OCI-LY3 (cell line): ENCODE measurements around the gene ABI3BP.

ENCODE experiments used
- H2AFZ ChIP-seq: fragments of 200-600, 300-600 bp; shearing (Covaris generic); 2 replicates; pipeline ENCODE4 v1.6.0; 2014; ENCODE audit warnings: antibody characterized with exemption, low read depth, low read length
- H3K27ac ChIP-seq: fragments of 200-600, 300-600 bp; sonication (generic); 2 replicates; pipeline ENCODE4 v1.5.1; 2014; ENCODE audit warnings: mild to moderate bottlenecking, low read length, moderate library complexity, mixed read lengths
- H3K27me3 ChIP-seq: fragments of 200-600, 300-600 bp; sonication (generic); 2 replicates; pipeline ENCODE4 v1.6.1; 2014; ENCODE audit warnings: low read depth, low read length, mixed read lengths
- H3K36me3 ChIP-seq: fragments of 200-600, 300-600 bp; sonication (generic); replicated peaks from 2 replicates; pipeline ENCODE3; 2014; ENCODE audit warnings: low read depth, low read length, mixed read lengths
- H3K4me1 ChIP-seq: fragments of 300-600, 200-600 bp; sonication (generic); 2 replicates; pipeline ENCODE4 v1.6.1; 2014; ENCODE audit warnings: low read length, mixed read lengths
- H3K4me2 ChIP-seq: fragments of 200-600, 300-600 bp; sonication (generic); 2 replicates; pipeline ENCODE4 v1.6.1; 2014; ENCODE audit warnings: low read length, mixed read lengths
- H3K4me3 ChIP-seq: fragments of 300-600, 200-600 bp; sonication (generic); 2 replicates; pipeline ENCODE4 v1.5.1; 2014; ENCODE audit warnings: antibody characterized with exemption, mild to moderate bottlenecking, low read length, moderate library complexity
- H3K79me2 ChIP-seq: fragments of 300-600, 200-600 bp; shearing (Covaris generic); 2 replicates; pipeline ENCODE4 v1.6.1; 2014; ENCODE audit warnings: mild to moderate bottlenecking, low read length, mixed read lengths
- H3K9ac ChIP-seq: fragments of 300-600, 200-600 bp; shearing (Covaris generic); 2 replicates; pipeline ENCODE4 v1.6.0; 2014; ENCODE audit warnings: mild to moderate bottlenecking, low read length, moderate library complexity
- H3K9me3 ChIP-seq: fragments of 200-600, 300-600 bp; shearing (Covaris generic); 2 replicates; pipeline ENCODE4 v1.6.1; 2014; ENCODE audit warnings: low read length, mixed read lengths; ENCODE audit not compliant: insufficient read depth
- H4K20me1 ChIP-seq: fragments of 200-600, 300-600 bp; sonication (generic); 2 replicates; pipeline ENCODE4 v1.6.1; 2016; ENCODE audit warnings: low read length, mixed read lengths; ENCODE audit not compliant: insufficient read depth
- CTCF ChIP-seq: fragments of 200-600, 300-600 bp; sonication (generic); IDR thresholded peaks from 2 replicates; pipeline ENCODE4 v1.5.1; 2014; ENCODE audit warnings: antibody characterized with exemption, low read length, low read depth
- EZH2phosphoT487 ChIP-seq: fragments of 200-600 bp; shearing (Covaris generic); IDR thresholded peaks from 2 replicates; pipeline ENCODE4 v1.6.1; 2018; ENCODE audit warnings: antibody characterized with exemption, mixed run types, low read depth

The ABI3BP gene

GRCh38 chr3:100798012-100798411 is 195.2 kb downstream of the ABI3BP start:
- Histone ChIP-seq H3K4me3 (no peak overlapping the region), H3K27me3 (no peaks in the 10 kb centered on the region), H3K79me2 (no peaks in the 10 kb centered on the region), H3K9me3 (no peaks in the 10 kb centered on the region), H2AFZ (no peak overlapping the region), H4K20me1 (no peaks in the 10 kb centered on the region), H3K4me2 (no peak overlapping the region), H3K27ac (no peak overlapping the region), H3K4me1 (peaks cover 10% of the 10 kb centered on the region), H3K36me3 (no peaks in the 10 kb centered on the region), H3K9ac (no peak overlapping the region)
- TF ChIP-seq EZH2phosphoT487 = no peak
- no peak for TF ChIP-seq CTCF

- H3K4me2 ChIP-seq = peak overlapping the region; percentile 65
- no peaks in the 10 kb centered on the region for H3K36me3 ChIP-seq
- no peaks in the 10 kb centered on the region for H4K20me1 ChIP-seq
- H3K79me2 ChIP-seq = no peaks in the 10 kb centered on the region
- H3K27me3 ChIP-seq = no peaks in the 10 kb centered on the region
- H2AFZ ChIP-seq = peak overlapping the region; percentile 98
- peaks cover 10% of the 10 kb centered on the region for H3K4me1 ChIP-seq
- peak overlapping the region; percentile 64 for H3K4me3 ChIP-seq
- no peak for TF ChIP-seq EZH2phosphoT487
- peak; percentile 72 for TF ChIP-seq CTCF
- peak overlapping the region; percentile 23; the same call in 1 of the 2 replicates for H3K9ac ChIP-seq
- H3K9me3 ChIP-seq = no peaks in the 10 kb centered on the region
- no peak overlapping the region for H3K27ac ChIP-seq
These were observed 196.7 kb downstream of the ABI3BP start for GRCh38 chr3:100796556-100796955.

GRCh38 chr3:100789579-100789978 is 203.6 kb downstream of the ABI3BP start:
- no peak overlapping the region for H3K4me2 ChIP-seq
- no peaks in the 10 kb centered on the region for H3K9me3 ChIP-seq
- no peak overlapping the region for H3K9ac ChIP-seq
- H3K27ac ChIP-seq = no peak overlapping the region
- H3K79me2 ChIP-seq = no peaks in the 10 kb centered on the region
- H3K36me3 ChIP-seq = no peaks in the 10 kb centered on the region
- H3K4me1 ChIP-seq = no peaks in the 10 kb centered on the region
- no peak for TF ChIP-seq CTCF
- TF ChIP-seq EZH2phosphoT487 = no peak
- H2AFZ ChIP-seq = no peak overlapping the region
- no peaks in the 10 kb centered on the region for H3K27me3 ChIP-seq
- no peaks in the 10 kb centered on the region for H4K20me1 ChIP-seq
- H3K4me3 ChIP-seq = no peak overlapping the region

- Histone ChIP-seq H3K27me3 (no peaks in the 10 kb centered on the region), H3K9ac (no peak overlapping the region), H3K4me3 (no peak overlapping the region), H4K20me1 (no peaks in the 10 kb centered on the region), H3K9me3 (no peaks in the 10 kb centered on the region), H3K27ac (no peak overlapping the region), H3K4me2 (no peak overlapping the region), H2AFZ (no peak overlapping the region), H3K79me2 (no peaks in the 10 kb centered on the region), H3K36me3 (no peaks in the 10 kb centered on the region), H3K4me1 (no peaks in the 10 kb centered on the region)
- no peak for TF ChIP-seq EZH2phosphoT487
- no peak for TF ChIP-seq CTCF
These were observed 209.6 kb downstream of the ABI3BP start for GRCh38 chr3:100783619-100784018.
